ENCODE results near the gene SORBS2.
A peak's percentile ranks its signal among the peaks of the same experiment; 100 is the strongest.

Gene SORBS2, protein sequence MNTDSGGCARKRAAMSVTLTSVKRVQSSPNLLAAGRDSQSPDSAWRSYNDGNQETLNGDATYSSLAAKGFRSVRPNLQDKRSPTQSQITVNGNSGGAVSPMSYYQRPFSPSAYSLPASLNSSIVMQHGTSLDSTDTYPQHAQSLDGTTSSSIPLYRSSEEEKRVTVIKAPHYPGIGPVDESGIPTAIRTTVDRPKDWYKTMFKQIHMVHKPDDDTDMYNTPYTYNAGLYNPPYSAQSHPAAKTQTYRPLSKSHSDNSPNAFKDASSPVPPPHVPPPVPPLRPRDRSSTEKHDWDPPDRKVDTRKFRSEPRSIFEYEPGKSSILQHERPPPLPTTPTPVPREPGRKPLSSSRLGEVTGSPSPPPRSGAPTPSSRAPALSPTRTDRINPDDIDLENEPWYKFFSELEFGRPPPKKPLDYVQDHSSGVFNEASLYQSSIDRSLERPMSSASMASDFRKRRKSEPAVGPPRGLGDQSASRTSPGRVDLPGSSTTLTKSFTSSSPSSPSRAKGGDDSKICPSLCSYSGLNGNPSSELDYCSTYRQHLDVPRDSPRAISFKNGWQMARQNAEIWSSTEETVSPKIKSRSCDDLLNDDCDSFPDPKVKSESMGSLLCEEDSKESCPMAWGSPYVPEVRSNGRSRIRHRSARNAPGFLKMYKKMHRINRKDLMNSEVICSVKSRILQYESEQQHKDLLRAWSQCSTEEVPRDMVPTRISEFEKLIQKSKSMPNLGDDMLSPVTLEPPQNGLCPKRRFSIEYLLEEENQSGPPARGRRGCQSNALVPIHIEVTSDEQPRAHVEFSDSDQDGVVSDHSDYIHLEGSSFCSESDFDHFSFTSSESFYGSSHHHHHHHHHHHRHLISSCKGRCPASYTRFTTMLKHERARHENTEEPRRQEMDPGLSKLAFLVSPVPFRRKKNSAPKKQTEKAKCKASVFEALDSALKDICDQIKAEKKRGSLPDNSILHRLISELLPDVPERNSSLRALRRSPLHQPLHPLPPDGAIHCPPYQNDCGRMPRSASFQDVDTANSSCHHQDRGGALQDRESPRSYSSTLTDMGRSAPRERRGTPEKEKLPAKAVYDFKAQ (N-terminal part only)

DNA sequence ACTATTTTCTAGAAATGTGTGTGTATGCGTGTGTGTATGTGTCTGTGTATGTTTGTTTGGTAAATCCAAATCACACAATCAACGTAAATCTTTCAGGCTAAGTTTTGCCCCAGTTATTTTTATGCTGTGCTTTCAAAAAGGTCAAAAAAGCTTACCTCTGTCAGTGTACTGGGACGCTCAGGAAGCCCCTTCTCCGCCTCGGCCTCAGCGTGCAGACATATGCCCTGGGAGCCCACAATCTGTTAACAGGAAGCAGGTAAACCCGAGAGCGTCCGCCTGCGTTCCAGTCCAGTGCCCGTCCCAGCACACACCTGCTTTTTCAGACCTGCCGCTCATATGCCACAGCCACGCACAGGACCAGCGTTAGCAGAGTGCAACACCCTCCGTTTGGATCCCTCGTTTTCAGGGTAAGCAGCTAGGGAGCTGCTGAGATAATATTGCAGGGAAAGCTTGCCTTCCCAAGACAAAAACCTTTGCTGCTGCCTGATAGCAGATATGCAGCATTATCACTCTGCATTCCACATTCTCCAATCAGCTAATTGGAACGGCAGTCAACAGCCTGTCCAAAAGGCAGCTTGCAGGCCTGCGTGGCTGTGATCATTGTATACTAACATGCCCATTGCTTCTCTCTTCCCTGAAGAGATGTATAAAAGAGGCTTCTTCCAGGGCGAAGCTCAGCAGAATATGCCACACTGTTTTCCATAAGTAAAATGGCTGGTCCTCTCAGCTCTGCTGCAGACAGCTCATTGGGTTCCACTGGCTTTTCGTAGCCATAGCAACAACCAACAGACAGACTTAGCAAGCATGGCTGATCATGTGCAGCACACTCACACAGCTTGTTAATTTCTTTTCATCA, at the start of gene SORBS2:
Gene SORBS2 (minus strand): TSS at position 686 of the 856 bp plus-strand sequence. CDS start 121,623 bp downstream, outside the sequence.
- peak; percentile 73 for DNase-seq (ENCODE audit: low read depth)

DNA sequence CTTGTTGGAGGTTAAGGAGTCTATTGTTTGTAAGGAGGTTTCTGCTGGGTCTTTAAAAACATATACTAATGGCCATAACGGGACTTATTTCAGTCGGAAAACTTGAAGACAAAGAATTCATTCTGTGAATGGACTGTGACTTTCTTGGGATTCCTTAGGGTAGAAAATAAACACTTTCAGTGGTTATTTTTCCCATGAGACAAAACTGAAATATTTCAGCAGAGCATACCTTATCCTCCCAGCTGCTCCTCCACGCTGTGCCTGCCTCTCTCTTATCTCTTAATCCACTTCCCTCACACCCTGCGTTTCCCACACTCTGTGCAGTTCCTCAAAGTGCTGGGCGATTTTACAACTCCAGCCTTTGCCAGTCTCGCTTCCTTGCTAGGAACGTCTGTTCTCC, 47.1 kb upstream of the SORBS2 start:
- DNase-seq (ENCODE audit: low read depth): peak; percentile 90

DNA sequence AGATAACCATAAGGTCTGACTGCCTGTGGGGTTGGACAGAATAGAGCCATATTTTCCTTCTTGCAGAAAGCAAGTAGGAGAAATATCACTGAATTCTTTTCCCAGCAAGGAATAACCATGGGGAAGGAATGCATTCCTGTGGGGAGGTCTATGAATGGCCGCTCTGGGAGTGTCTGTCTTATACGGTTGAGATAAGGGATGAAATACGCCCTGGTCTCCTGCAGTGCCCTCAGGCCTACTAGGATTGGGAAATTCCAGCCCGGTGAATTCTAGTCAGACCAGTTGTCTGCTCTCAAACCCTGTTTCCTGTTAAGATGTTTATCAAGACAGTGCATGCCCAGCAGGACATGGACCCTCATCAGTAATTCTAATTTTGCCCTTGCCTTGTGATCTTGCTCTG, 45.6 kb upstream of the SORBS2 start:
- DNase-seq (ENCODE audit: low read depth): peak; percentile 74

DNA sequence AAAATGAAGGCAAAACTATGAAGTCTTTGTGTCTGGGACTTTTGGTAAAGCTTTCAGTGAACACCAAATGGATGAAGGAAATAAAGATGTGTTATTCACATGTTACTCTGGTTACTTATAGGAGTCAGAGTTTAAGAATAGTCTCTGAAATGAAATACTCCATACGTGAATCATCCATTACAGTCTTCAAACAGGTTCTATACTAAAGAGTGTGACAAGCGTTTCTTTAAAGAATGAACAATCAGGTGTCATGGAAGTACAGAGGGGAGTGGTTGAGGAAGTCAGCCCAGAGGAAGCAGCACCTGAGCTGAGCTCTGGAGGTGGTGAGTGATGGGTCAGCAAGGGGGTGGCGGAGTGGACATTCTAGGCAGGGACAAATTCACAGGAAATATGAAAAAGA, 41.8 kb upstream of the SORBS2 start:
- no peak for DNase-seq (ENCODE audit: low read depth)

DNA sequence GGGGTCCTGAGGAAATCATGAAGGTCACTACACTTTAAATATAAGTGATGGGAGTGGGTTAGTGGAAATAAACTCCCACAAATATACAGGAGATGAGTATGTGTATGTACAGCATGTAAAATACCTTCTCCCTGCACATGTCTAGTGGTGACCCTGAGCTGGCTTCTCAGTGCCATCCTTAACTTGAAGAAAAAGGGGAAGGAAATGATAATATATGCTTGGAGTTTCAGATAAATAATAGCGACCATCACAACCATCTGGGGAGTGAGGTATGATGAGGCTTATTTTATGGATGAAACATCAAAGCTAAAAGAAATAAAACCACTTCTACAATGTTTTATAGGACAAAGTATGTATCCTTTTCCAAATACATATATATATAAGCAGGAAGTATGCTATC, 41.0 kb upstream of the SORBS2 start:
- DNase-seq (ENCODE audit: low read depth): no peak

DNA sequence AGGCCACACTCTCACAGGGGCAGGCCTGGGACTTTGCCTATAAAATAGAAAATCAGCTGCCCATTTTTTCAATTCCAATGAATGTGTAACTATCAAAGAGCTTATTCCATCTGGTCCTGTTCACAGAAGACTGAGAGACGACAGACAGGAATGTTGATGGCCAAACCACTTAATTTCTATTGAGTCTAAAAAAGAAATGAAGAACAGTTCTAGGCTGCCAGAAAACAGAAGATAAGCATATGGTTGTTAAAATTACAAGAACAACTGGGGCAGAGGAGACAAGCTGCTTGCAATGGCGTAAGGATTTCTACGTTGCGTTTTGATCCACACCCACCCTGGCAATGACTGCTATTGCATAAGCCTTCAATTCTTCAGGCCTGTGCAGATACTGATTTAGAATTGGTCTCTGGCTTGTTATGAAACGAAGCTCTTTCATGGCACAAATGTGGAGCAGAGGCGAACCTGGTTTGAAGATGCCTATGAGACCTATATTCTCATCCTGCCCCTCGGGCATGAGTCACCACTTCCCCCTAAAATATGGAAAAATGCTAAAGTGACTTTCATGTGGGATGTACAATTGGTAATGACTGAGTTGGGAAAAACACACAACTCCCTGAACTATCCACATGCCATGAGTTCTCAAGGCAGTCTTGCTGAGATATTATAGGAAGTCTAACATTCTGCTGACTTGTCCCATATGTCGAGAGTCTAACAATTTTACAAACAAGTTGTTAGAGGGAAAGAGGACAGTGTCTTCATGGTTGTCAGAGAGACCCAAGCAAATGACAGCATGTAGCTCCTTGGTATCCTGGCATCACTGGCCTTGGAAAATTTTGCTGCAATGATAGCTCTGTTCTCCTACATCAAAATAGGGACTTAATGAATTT, 37.9 kb upstream of the SORBS2 start:
- peak; percentile 55 for DNase-seq (ENCODE audit: low read depth)

DNA sequence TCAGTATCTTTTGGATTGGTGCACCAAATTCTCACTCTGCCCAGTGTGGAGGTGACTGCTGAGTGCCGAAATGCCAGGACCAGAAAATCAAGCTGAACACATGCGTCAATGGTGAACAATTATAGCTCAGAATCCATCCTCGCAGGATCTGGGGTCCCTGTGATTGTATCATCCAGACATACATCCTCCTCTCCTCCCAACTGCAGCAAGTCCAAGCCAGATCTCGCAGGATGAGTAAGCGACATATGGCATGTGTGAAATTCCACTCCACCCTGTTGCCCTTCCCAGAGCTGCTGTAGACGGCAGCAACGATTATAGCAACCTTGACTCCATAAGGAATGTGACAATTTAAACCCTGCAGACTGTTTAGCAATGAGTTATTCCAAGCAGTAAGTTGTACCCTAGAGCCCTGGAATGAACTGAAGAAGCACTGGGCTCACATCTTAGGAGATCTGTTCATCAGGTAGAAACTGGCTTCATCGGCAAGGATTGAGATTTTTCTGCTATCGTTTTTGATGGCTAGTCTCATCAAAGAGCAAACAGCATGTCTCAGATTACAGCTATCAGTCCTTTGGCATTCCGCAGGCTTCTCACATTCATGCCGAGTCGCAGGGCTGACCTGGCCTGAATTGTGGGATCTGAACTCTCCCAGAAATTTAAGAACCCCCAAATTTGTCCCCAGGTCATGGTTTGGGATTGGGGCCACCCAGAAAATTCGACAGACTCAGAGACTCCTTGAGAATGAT, 35.5 kb upstream of the SORBS2 start:
- peak; percentile 78 for DNase-seq (ENCODE audit: low read depth)

DNA sequence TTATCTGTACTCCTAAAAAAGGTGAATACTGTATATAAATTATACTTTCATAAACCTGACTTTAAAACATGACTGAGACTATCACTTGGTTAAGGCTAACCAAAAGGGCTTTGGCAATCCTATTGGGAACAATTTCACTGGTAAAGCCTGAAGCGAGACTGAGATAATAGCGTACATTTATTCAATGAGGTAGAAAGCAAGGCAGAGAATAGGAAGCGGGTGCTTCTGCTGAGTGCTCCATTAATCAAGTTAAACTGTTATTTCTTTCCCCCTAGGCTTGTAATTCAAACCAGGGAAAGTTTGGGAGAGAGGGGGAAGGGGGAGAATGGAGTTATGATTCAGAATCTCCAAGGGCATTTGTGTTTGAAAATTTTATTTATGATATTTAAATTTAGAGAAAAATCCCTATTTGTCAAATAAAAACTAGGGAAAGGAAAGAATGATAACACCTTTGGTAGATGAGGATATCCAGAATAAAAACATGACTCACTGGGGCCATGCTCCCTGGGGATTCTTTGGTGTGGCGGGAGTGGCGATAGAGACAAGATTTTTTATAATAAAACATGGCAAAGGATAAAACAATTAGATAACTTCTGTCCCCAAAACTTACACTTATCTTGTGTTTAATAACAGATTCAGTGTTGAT, 34.6 kb upstream of the SORBS2 start:
- no peak for DNase-seq (ENCODE audit: low read depth)

DNA sequence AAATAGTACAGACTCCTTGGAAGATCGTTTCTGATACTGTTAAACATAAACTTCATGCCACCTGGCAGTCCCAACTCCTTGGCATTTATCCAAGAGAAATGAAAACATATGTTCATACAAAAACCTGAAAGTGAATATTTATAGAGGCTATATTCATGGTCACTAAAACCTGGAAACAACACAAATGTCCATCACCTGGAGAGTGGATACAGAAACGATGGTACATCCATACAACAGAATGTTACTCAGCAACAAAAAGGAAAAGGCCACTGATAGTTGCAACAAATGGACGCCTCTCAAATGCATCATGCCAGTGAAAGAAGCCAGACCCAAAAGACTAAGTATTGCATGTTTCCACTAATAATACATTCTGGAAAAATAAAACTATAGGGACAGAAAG, 34.0 kb upstream of the SORBS2 start:
- DNase-seq (ENCODE audit: low read depth): no peak

DNA sequence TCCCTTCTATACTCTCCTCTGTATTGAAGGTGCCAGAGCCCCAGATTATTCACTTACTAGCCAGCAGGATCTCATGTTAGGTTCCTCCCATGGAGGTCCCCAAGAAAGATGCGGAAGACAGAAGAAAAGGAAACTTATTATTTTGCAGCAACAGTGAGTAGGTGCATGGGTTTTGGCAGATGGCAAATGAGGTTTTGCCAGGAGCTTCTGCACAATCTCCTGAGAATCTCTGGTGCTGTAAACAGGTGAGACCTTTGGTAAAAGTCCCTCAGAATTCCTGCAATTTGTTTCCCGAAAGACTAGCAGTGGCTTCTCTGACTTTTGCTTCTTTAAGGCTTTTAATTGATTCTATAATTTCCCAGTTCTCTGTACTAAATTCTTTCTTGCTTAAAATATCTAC, 29.5 kb upstream of the SORBS2 start:
- DNase-seq (ENCODE audit: low read depth): no peak

DNA sequence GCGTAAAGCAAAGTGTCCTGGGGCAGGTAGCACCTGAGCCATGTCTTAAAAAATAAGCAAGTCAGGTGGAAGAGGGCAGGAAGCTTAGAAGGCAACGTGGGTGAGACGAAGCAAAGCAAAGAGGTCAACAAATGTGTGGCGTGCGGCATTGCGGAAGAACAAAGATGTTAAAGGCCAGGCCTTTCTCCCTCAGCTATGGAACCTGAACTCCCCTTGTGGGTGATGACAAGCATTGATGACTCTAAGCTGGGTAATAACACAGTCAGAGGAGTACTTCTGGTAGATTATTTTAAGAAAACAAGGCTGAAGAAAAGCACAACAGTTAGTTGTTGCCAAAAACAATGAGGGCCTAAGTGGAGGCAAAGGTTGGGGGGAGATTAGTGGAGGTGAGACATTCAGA, 29.0 kb upstream of the SORBS2 start:
- DNase-seq (ENCODE audit: low read depth): no peak

DNA sequence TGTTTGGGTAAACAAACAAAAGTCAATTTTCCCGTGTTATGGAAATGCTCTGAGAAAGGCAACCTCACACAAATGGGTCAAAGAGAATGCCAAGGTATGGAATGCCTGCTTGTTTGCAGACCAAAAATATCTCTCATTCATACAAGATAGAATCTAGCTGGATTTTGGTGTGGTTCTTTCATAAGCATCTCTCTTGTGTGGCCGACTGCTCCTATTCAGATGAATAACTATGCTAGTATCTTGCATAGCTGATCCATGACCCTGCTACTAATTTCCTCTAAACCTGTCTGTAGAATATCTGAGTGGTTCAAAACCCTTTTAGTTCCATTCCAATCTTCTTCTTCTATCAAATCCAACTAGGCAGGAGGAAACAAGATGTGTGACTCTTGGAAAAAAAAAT, 28.2 kb upstream of the SORBS2 start:
- no peak for DNase-seq (ENCODE audit: low read depth)

DNA sequence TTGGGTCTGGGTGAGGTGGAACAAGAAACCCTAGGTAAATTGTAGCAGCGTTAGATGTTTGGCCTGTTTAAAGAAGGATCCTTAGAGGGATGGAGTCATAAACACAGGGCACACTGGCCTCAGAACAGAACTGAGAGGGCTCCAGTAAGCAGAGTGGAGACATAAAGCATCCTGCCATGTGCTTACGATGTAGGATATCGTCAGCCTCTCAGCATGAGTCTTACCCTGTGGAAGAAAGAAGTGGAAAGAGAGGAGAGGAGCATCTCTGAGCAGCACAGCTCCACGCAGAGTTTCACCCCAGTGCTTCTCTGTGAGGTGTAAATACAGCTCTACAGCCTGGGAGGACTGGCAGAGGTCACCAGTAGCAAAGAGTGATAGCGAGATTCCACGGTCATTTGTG, 27.8 kb upstream of the SORBS2 start:
- DNase-seq (ENCODE audit: low read depth): peak; percentile 43

DNA sequence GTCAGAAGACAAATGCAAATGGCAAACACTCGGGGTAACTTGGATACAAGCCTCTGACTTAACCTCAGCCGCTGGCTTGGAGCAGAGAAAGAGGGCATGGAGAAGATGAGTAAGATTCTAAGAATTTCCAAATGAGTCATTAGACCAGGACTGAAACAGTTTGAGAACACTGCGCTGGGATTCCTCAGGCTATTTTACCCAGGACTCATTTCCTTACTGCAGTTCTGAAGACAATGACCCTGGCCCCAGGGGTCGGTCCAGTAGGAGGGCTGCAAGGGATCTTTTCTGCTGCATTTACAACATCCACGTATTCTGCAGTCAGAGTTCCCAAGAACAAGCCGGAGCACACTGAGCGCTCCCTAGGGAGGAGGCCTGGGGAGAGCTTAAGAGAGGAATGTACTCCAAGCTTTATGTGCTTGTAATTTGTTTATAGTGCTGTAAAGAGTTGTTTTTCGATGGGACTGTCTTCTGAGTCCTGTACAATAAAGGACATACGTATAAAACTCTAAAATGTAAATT, 27.3 kb upstream of the SORBS2 start:
- DNase-seq (ENCODE audit: low read depth): peak; percentile 97

DNA sequence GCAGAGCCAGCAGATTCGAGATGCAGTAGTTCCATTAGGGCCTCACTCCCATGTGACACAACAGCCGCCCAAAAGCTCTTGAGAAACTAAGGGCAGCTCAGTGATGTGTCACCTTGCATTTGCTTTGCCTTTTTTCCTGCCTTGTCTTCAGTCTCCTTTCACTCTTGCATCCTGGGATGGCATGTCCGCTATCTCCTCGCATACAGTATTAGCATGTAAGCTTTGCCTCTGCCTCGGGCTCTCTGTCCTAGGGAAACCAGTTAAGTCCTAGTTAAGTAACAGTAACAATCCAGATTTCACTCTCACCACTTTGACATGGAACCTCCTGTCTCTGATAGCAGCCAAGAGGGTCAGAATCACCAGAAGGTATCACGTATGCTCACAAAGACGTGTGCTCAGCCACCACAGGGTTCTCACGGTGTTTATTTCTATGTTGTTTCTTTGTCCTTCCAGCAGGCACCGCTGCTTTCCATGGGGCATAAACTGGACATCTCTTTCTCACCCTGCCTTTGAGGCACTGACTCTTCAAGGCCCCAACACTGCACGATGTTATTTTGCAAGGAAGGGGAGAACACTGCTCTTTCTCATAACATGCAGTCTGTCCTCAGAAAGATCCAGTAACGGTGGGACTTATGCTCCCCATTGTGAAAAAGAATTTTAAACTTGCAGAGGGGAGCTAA, 26.7 kb upstream of the SORBS2 start:
- no peak for DNase-seq (ENCODE audit: low read depth)

DNA sequence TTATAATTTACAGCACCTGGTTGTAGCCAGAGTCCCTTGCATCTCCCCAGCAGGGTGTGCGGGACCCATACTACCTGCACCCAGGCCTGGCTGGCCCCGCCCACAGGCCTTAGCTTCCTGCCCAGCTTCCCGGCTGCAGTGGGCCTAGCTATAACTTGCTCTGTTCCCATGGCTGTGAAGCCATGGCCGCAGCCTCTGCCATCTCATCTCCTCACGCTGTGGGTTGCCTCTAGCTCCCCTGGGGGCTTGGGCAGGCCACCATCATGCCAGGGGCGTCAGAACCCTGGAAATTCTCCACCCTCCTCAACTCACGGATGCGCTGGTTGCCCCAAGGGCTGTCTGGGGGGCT, 26.1 kb upstream of the SORBS2 start:
- DNase-seq (ENCODE audit: low read depth): no peak

DNA sequence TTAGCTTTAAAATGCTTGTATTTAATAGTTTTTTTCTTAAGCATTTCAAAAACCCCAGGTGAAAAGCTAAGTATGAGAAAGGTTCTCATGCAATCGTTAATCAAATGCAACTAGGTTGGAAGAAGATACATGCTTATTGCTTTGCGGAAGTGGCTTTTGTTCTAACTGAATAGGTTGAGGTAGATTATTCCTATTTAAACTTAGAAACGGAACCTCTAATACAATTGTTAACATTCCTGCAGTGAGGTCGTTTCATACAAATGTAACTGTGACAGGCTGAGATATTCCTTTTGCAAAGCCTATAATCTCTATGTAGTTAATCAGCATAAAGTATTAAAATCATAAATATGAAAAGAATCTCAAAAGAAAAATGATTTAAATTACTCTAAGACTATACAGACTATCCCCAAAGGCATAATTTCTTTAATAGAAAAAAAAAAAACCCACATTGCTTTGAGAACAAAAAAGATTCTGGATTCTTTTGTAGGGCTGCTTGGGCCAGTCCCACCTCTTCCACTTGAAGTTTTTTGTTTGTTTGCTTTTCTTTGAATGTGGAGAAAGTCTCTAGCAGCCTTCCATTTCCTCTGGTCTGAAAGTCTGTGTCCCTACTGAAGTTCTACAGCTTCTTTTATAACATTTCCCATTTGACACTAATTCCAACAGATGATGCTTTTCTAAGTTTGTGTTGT, 25.6 kb upstream of the SORBS2 start:
- no peak for DNase-seq (ENCODE audit: low read depth)

Measured in amniotic epithelial cell (primary cell).